Smooth muscle cell of the brain vasculature (primary cell): ENCODE measurements around the gene MAMLD1.

Experiments
- DNase-seq: peaks from one replicate; pipeline ENCODE4 v3.0.0-alpha.2; 2012; ENCODE audit warnings: low read depth, low spot score

The MAMLD1 gene

GRCh38 chrX:150352581-150352980 is 10.5 kb upstream of the MAMLD1 start:
- no peak for DNase-seq

GRCh38 chrX:150355913-150356312 is 7.2 kb upstream of the MAMLD1 start:
- DNase-seq = no peak

GRCh38 chrX:150357790-150358189 is 5.3 kb upstream of the MAMLD1 start:
- no peak for DNase-seq

GRCh38 chrX:150358651-150359050 is 4.5 kb upstream of the MAMLD1 start:
- DNase-seq = no peak

GRCh38 chrX:150360331-150360730 is 2.8 kb upstream of the MAMLD1 start:
- no peak for DNase-seq

- DNase-seq = no peak
Measured at GRCh38 chrX:150361070-150361776, 1.9 kb upstream of the MAMLD1 start.

- DNase-seq = no peak
Measured at GRCh38 chrX:150361777-150362351, 1.3 kb upstream of the MAMLD1 start.

GRCh38 chrX:150363561-150364346 is 637 bp downstream of the MAMLD1 start:
- no peak for DNase-seq

GRCh38 chrX:150364347-150365050 is 1.4 kb downstream of the MAMLD1 start:
- no peak for DNase-seq

- DNase-seq = no peak
Measured at GRCh38 chrX:150365051-150365989, 2.2 kb downstream of the MAMLD1 start.

GRCh38 chrX:150365990-150366911 is 3.1 kb downstream of the MAMLD1 start:
- DNase-seq = no peak

- no peak for DNase-seq
Measured at GRCh38 chrX:150366951-150367545, 3.9 kb downstream of the MAMLD1 start.

GRCh38 chrX:150370589-150371312 is 7.6 kb downstream of the MAMLD1 start:
- no peak for DNase-seq

- no peak for DNase-seq
Measured at GRCh38 chrX:150371877-150372276, 8.8 kb downstream of the MAMLD1 start.

GRCh38 chrX:150372280-150372679 is 9.2 kb downstream of the MAMLD1 start:
- no peak for DNase-seq

- DNase-seq = no peak
Measured at GRCh38 chrX:150372756-150373155, 9.6 kb downstream of the MAMLD1 start.

GRCh38 chrX:150375243-150375770 is 12.2 kb downstream of the MAMLD1 start:
- DNase-seq = no peak

GRCh38 chrX:150377005-150377404 is 13.9 kb downstream of the MAMLD1 start:
- DNase-seq = no peak

- DNase-seq = no peak
Measured at GRCh38 chrX:150405006-150405405, 41.9 kb downstream of the MAMLD1 start.
